GM18517 (cell line): Measurements from ENCODE around the gene SOX13.
"Not testable (repeated sequence)": the region's sequence is repeated elsewhere in the genome, so short reads cannot be mapped to it uniquely, and the experiment has no call there.

ENCODE experiments used
- ATAC-seq: cut with Tn5 transposase; IDR thresholded peaks from one replicate; pipeline ENCODE4 v1.9.1; 2021; ENCODE audit warnings: mild to moderate bottlenecking, moderate library complexity; ENCODE audit not compliant: unreplicated experiment

The SOX13 gene

GRCh38 chr1:204072931-204073836, at the start of gene SOX13:
SOX13 (plus strand) TSS chr1:204073115; CDS start chr1:204112916, 39,801 bp downstream.
- no peak for ATAC-seq

- no peak for ATAC-seq
Measured at GRCh38 chr1:204025917-204026707, 46.8 kb upstream of the SOX13 start.

GRCh38 chr1:204027446-204027845, 45.5 kb upstream of the SOX13 start:
- no peak for ATAC-seq

- ATAC-seq, result no peak
Measured at GRCh38 chr1:204029016-204029415, 43.9 kb upstream of the SOX13 start.

GRCh38 chr1:204031098-204031710, 41.7 kb upstream of the SOX13 start:
- no peak for ATAC-seq

GRCh38 chr1:204032642-204033235, 40.2 kb upstream of the SOX13 start:
- ATAC-seq, result no peak

- no peak for ATAC-seq
Measured at GRCh38 chr1:204033306-204033705, 39.6 kb upstream of the SOX13 start.

- ATAC-seq, result no peak
Measured at GRCh38 chr1:204036882-204037655, 35.8 kb upstream of the SOX13 start.

GRCh38 chr1:204041232-204041767, 31.6 kb upstream of the SOX13 start:
- no peak for ATAC-seq

- ATAC-seq, result no peak
Measured at GRCh38 chr1:204041803-204042505, 31.0 kb upstream of the SOX13 start.

GRCh38 chr1:204042516-204042915, 30.4 kb upstream of the SOX13 start:
- ATAC-seq, result no peak

GRCh38 chr1:204043680-204044079, 29.2 kb upstream of the SOX13 start:
- ATAC-seq, result no peak

- ATAC-seq, result no peak
Measured at GRCh38 chr1:204044448-204044847, 28.5 kb upstream of the SOX13 start.

GRCh38 chr1:204045430-204045829, 27.5 kb upstream of the SOX13 start:
- ATAC-seq, result no peak

- no peak for ATAC-seq
Measured at GRCh38 chr1:204046346-204046745, 26.6 kb upstream of the SOX13 start.

- not testable (repeated sequence) for ATAC-seq
Measured at GRCh38 chr1:204048796-204049195, 24.1 kb upstream of the SOX13 start.

GRCh38 chr1:204051258-204051657, 21.7 kb upstream of the SOX13 start:
- ATAC-seq, result no peak

GRCh38 chr1:204051718-204052117, 21.2 kb upstream of the SOX13 start:
- no peak for ATAC-seq

GRCh38 chr1:204053893-204054292, 19.0 kb upstream of the SOX13 start:
- no peak for ATAC-seq
